SU-DHL-6 (cell line): ENCODE data around the gene PCBD1.
"Not testable (repeated sequence)": the region's sequence is repeated elsewhere in the genome, so short reads cannot be mapped to it uniquely, and the experiment has no call there.

Experiments
- H2AFZ ChIP-seq: fragments of 200-600 bp; sonication (generic); 2 replicates; pipeline ENCODE4 v1.6.1; 2014; ENCODE audit warnings: low read depth, mild to moderate bottlenecking, moderate library complexity, mixed read lengths, antibody characterized with exemption, low read length; ENCODE audit not compliant: severe bottlenecking
- H3F3A ChIP-seq: fragments of 200-600 bp; shearing (Covaris generic); 2 replicates; pipeline ENCODE4 v1.6.0; 2016; ENCODE audit warnings: antibody characterized with exemption, mild to moderate bottlenecking; ENCODE audit not compliant: insufficient read depth
- H3K27ac ChIP-seq: fragments of 200-600 bp; sonication (generic); 2 replicates; pipeline ENCODE4 v1.5.1; 2016; ENCODE audit warnings: low read depth, mild to moderate bottlenecking, low read length, moderate library complexity, mixed read lengths
- H3K27me3 ChIP-seq: fragments of 200-600 bp; sonication (generic), shearing (Covaris generic); 2 replicates; pipeline ENCODE4 v1.6.0; 2014; ENCODE audit warnings: mild to moderate bottlenecking, low read length
- H3K36me3 ChIP-seq: fragments of 200-600 bp; sonication (generic); 2 replicates; pipeline ENCODE4 v1.6.1; 2014; ENCODE audit warnings: mild to moderate bottlenecking, low read length, mixed read lengths
- H3K4me2 ChIP-seq: fragments of 300-600, 200-600 bp; shearing (Covaris generic), sonication (generic); 2 replicates; pipeline ENCODE4 v1.6.0; 2014; ENCODE audit warnings: low read length, low read depth, mild to moderate bottlenecking; ENCODE audit not compliant: poor library complexity, severe bottlenecking
- H3K4me3 ChIP-seq: fragments of 200-600 bp; sonication (generic); 2 replicates; pipeline ENCODE4 v1.5.1; 2014; ENCODE audit warnings: antibody characterized with exemption, low read length, mild to moderate bottlenecking, mixed read lengths; ENCODE audit not compliant: insufficient read depth, poor library complexity, severe bottlenecking
- H3K79me2 ChIP-seq: fragments of 200-600 bp; sonication (generic); 2 replicates; pipeline ENCODE4 v1.6.1; 2014; ENCODE audit warnings: mild to moderate bottlenecking, low read length, moderate library complexity; ENCODE audit not compliant: insufficient read depth
- H3K9ac ChIP-seq: fragments of 200-600 bp; sonication (generic); 2 replicates; pipeline ENCODE4 v1.7.0; 2014; ENCODE audit warnings: mild to moderate bottlenecking, low read length
- H3K9me2 ChIP-seq: fragments of 200-600 bp; sonication (generic); replicated peaks from 2 replicates; pipeline ENCODE4 v1.6.1; 2014; ENCODE audit warnings: low read length; ENCODE audit not compliant: insufficient read depth
- H3K9me3 ChIP-seq: fragments of 200-600 bp; sonication (generic); 2 replicates; pipeline ENCODE4 v1.6.1; 2014; ENCODE audit warnings: low read length, mixed read lengths; ENCODE audit not compliant: insufficient read depth
- H4K20me1 ChIP-seq: fragments of 200-600 bp; sonication (generic); 2 replicates; pipeline ENCODE4 v1.6.1; 2014; ENCODE audit warnings: low read depth, mild to moderate bottlenecking, antibody characterized with exemption, low read length, moderate library complexity, mixed read lengths
- CTCF ChIP-seq: fragments of 200-600 bp; sonication (generic); IDR thresholded peaks from one replicate; pipeline ENCODE4 v1.5.1; 2017; ENCODE audit warnings: antibody characterized with exemption, mild to moderate bottlenecking, low read length, moderate library complexity; ENCODE audit not compliant: insufficient read depth, poor library complexity, severe bottlenecking
- EZH2phosphoT487 ChIP-seq: fragments of 200-600 bp; sonication (generic), shearing (Covaris generic); conservative IDR thresholded peaks from 2 replicates; pipeline ENCODE4 v1.6.1; 2018; ENCODE audit warnings: mild to moderate bottlenecking, antibody characterized with exemption, low read length, moderate library complexity, mixed read lengths

PCBD1 gene

GRCh38 chr10:70863470-70864160 lies 24.8 kb downstream of the PCBD1 start:
- TF ChIP-seq CTCF = no peak
- TF ChIP-seq EZH2phosphoT487 = no peak
- no peaks in the 10 kb centered on the region for H3K9me2 ChIP-seq
- no peak overlapping the region for H2AFZ ChIP-seq
- no peaks in the 10 kb centered on the region for H4K20me1 ChIP-seq
- no peaks in the 10 kb centered on the region for H3K79me2 ChIP-seq
- no peak overlapping the region for H3K27ac ChIP-seq
- H3K9ac ChIP-seq = no peak overlapping the region
- H3F3A ChIP-seq = no peaks in the 10 kb centered on the region
- no peak overlapping the region for H3K4me2 ChIP-seq
- H3K27me3 ChIP-seq = no peaks in the 10 kb centered on the region
- H3K4me3 ChIP-seq = no peak overlapping the region
- H3K36me3 ChIP-seq = no peaks in the 10 kb centered on the region; the same call in 1 of the 2 replicates
- H3K9me3 ChIP-seq = no peaks in the 10 kb centered on the region

DNA sequence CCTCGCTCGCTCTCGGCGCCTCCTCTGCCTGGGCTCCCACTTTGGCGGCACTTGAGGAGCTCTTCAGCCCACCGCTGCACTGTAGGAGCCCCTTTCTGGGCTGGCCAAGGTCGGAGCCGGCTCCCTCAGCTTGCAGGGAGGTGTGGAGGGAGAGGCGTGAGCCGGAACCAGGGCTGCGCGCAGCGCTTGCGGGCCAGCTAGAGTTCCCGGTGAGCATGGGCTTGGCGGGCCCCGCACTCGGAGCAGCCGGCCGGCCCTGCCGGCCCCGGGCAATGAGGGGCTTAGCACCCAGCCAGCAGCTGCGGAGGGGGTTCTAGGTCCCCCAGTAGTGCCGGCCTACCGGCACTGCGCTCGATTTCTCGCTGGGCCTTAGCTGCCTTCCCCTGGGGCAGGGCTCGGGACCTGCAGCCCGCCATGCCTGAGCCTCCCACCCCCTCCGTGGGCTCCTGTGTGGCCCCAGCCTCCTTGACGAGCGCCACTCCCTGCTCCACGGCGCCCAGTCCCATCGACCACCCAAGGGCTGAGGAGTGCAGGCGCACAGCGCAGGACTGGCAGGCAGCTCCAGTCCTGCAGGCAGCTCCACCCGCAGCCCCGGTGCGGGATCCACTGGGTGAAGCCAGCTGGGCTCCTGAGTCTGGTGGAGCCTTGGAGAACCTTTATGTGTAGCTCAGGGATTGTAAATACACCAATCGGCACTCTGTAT lies 26.7 kb downstream of the PCBD1 start:
- not testable (repeated sequence) for H3K27ac ChIP-seq, H3K79me2 ChIP-seq

GRCh38 chr10:70858759-70859158 lies 29.6 kb downstream of the PCBD1 start:
- H3K9me3 ChIP-seq = no peaks in the 10 kb centered on the region
- H3K9ac ChIP-seq = no peak overlapping the region
- H3K27me3 ChIP-seq = no peaks in the 10 kb centered on the region
- no peak for TF ChIP-seq CTCF
- TF ChIP-seq EZH2phosphoT487 = no peak
- no peaks in the 10 kb centered on the region for H4K20me1 ChIP-seq
- H3F3A ChIP-seq = no peaks in the 10 kb centered on the region
- no peaks in the 10 kb centered on the region for H3K79me2 ChIP-seq
- no peak overlapping the region for H3K27ac ChIP-seq
- no peak overlapping the region for H3K4me2 ChIP-seq
- no peaks in the 10 kb centered on the region; the same call in 1 of the 2 replicates for H3K36me3 ChIP-seq
- no peak overlapping the region for H2AFZ ChIP-seq
- no peak overlapping the region for H3K4me3 ChIP-seq
- H3K9me2 ChIP-seq = no peaks in the 10 kb centered on the region

More for the DNA sequence above, 26.7 kb downstream of the PCBD1 start:
- not testable (repeated sequence) for H3K9me3 ChIP-seq, H2AFZ ChIP-seq, H3K4me3 ChIP-seq, H3K9ac ChIP-seq, H3K4me2 ChIP-seq, H3K36me3 ChIP-seq, H3K9me2 ChIP-seq, H3K27me3 ChIP-seq, H3F3A ChIP-seq, H4K20me1 ChIP-seq

DNA sequence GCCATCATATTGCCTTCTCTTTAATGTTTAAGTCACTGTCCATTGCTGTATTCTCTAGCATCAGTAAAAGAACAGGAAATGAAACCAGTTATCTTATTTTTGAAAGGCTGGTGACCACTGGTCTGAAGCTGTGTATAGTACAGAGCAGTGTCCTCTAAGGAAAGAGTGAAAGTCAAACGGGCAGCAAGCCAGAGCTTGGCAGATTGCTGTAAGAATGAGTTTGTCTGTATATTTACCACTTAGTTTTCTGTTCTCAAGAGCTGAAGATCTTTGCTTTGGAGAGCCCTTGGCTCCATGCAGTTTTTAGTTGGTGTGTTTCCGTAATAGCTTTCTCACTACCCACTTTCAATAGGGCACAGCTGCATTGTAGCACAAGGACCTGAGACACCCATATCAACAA lies 31.9 kb downstream of the PCBD1 start:
- Histone ChIP-seq H4K20me1 (no peaks in the 10 kb centered on the region), H3K4me2 (no peak overlapping the region), H3K79me2 (no peaks in the 10 kb centered on the region), H3K4me3 (no peak overlapping the region), H3K36me3 (no peaks in the 10 kb centered on the region; the same call in 1 of the 2 replicates), H3F3A (no peaks in the 10 kb centered on the region), H3K9ac (no peak overlapping the region), H3K27ac (no peak overlapping the region), H3K9me2 (no peaks in the 10 kb centered on the region), H2AFZ (no peak overlapping the region), H3K27me3 (no peaks in the 10 kb centered on the region), H3K9me3 (no peaks in the 10 kb centered on the region)
- TF ChIP-seq CTCF (no peak), EZH2phosphoT487 (no peak)
